ENCODE data around the gene ARL2BP. TPM values are rescaled to one million over a fixed set of nuclear protein-coding genes. Genes with fewer than 3 reads are reported as not detected.

The ARL2BP gene
- polyA plus RNA-seq, 1 donor (not counting 4 experiments of a cell fraction or from before 2014, with no cell fraction given) = 98.0 TPM

DNA sequence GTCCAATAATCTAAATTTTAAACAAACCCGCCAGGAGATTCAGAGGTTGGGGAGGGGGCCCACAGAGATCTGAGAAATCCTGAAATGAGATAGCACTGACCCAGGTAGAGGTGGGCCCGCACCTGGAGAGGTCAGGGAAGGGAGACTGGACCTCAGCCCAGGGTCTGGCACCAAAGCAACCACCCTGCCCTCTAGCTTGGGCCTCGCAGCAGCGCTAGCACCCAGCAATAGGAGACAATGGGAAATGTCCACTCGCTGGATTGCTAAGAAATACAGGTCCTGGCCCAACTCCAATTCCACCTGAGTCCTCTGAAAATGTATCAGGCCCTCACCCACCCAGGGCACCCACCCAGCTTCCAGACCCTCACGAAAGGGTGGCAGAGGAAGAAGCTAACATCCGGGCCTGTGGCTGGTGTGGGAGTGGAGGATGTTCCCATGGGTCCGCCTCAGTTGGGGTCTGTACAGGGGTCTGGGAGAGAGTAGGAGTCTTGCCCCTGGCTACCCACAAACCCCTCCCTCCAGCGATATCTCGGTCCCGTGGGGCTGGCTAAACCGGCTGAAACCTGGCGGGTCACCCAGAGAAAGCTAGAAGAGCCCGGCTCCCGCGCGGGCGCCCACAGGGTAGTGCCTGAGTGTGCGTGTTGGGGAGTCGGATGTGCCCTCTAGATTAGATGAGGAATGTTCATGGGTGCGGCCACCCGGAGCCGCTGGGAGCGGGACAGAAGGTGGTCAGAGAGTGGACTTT, 38.3 kb downstream of the ARL2BP start:
- no peak for DNase-seq (ENCODE audit: low read depth, low spot score)
- Histone ChIP-seq H3K4me1 (ENCODE audit: control insufficient read depth, extremely low read depth, insufficient read depth, low read length) (peaks cover 22% of the 10 kb centered on the region), H3K36me3 (ENCODE audit: control insufficient read depth in 2 of 2, extremely low read depth in 1 of 2, insufficient read depth in 2 of 2, low read length in 2 of 2) (no peaks in the 10 kb centered on the region), H3K9ac (ENCODE audit: control insufficient read depth, extremely low read depth, insufficient read depth, low read length) (no peak overlapping the region), H2AFZ (ENCODE audit: control insufficient read depth, low read length) (no peak overlapping the region), H3K9me3 (ENCODE audit: control insufficient read depth, low read depth, low read length) (no peaks in the 10 kb centered on the region), H3K9me1 (ENCODE audit: control insufficient read depth, extremely low read depth, insufficient read depth, low read length) (no peaks in the 10 kb centered on the region), H3K27ac (ENCODE audit: control insufficient read depth, insufficient read depth, low read length) (no peak overlapping the region), H3K27me3 (ENCODE audit: control insufficient read depth, extremely low read depth, insufficient read depth, low read length) (peaks cover 10% of the 10 kb centered on the region), H3K79me2 (ENCODE audit: control insufficient read depth, insufficient read depth, low read length) (no peaks in the 10 kb centered on the region), H4K20me1 (ENCODE audit: control insufficient read depth, extremely low read depth, insufficient read depth, low read length) (no peaks in the 10 kb centered on the region), H3K4me3 (ENCODE audit: control insufficient read depth in 2 of 3, extremely low read depth in 1 of 3, insufficient read depth in 2 of 3, low read depth in 1 of 3, low read length in 3 of 3) (peak overlapping the region; percentile 11 to 56 (median 50)), H3K4me2 (ENCODE audit: control insufficient read depth, extremely low read depth, insufficient read depth, low read depth, low read length) (peak overlapping the region; percentile 71)
- dilution Hi-C loops (cut with MboI; ENCODE audit: extremely low pct_ligation_motif_present, low sequenced_read_pairs) = no loop called here
- FAIRE-seq = no peak
- TF ChIP-seq EZH2 (IDR thresholded peaks at IDR 0.05; ENCODE audit: low read length) = no peak
- TF ChIP-seq, protein P1, sequence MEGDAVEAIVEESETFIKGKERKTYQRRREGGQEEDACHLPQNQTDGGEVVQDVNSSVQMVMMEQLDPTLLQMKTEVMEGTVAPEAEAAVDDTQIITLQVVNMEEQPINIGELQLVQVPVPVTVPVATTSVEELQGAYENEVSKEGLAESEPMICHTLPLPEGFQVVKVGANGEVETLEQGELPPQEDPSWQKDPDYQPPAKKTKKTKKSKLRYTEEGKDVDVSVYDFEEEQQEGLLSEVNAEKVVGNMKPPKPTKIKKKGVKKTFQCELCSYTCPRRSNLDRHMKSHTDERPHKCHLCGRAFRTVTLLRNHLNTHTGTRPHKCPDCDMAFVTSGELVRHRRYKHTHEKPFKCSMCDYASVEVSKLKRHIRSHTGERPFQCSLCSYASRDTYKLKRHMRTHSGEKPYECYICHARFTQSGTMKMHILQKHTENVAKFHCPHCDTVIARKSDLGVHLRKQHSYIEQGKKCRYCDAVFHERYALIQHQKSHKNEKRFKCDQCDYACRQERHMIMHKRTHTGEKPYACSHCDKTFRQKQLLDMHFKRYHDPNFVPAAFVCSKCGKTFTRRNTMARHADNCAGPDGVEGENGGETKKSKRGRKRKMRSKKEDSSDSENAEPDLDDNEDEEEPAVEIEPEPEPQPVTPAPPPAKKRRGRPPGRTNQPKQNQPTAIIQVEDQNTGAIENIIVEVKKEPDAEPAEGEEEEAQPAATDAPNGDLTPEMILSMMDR (optimal IDR thresholded peaks at IDR 0.05 in 1 of 3, IDR thresholded peaks at IDR 0.05 in 1 of 3, conservative IDR thresholded peaks at IDR 0.05 in 1 of 3; ENCODE audit: extremely low read depth in 1 of 3, insufficient read depth in 2 of 3, low read length in 3 of 3) = no peak

DNA sequence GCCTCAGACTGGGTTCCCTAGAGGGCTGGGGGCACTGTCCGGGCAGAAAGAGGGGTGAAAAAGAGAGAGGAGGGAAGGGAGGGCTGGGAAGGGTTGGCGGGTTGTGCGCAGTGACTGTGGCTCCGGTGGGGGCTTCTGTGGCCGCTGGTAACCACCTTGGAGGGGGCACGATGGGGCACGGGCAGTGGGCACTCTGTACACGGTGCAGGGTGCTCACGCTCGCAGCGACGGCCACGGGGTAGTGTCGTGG, 38.8 kb downstream of the ARL2BP start:
- H3K4me2 ChIP-seq (ENCODE audit: control insufficient read depth, extremely low read depth, insufficient read depth, low read depth, low read length) = peak overlapping the region; percentile 71
- H3K27ac ChIP-seq (ENCODE audit: control insufficient read depth, insufficient read depth, low read length) = no peak overlapping the region
- H3K4me3 ChIP-seq (ENCODE audit: control insufficient read depth in 2 of 3, extremely low read depth in 1 of 3, insufficient read depth in 2 of 3, low read depth in 1 of 3, low read length in 3 of 3) = peak overlapping the region in 2 of 3 experiments; percentile 50 to 56
- no peaks in the 10 kb centered on the region for H3K9me3 ChIP-seq (ENCODE audit: control insufficient read depth, low read depth, low read length)
- no peaks in the 10 kb centered on the region for H3K79me2 ChIP-seq (ENCODE audit: control insufficient read depth, insufficient read depth, low read length)
- H3K9ac ChIP-seq (ENCODE audit: control insufficient read depth, extremely low read depth, insufficient read depth, low read length) = peak overlapping the region; percentile 63
- TF ChIP-seq EZH2 (IDR thresholded peaks at IDR 0.05; ENCODE audit: low read length) = no peak
- TF ChIP-seq, protein P1 (optimal IDR thresholded peaks at IDR 0.05 in 1 of 3, IDR thresholded peaks at IDR 0.05 in 1 of 3, conservative IDR thresholded peaks at IDR 0.05 in 1 of 3; ENCODE audit: extremely low read depth in 1 of 3, insufficient read depth in 2 of 3, low read length in 3 of 3) = no peak
- dilution Hi-C loops (cut with MboI; ENCODE audit: extremely low pct_ligation_motif_present, low sequenced_read_pairs) = no loop called here
- DNase-seq (ENCODE audit: low read depth, low spot score) (no peak), FAIRE-seq (no peak)
- H3K27me3 ChIP-seq (ENCODE audit: control insufficient read depth, extremely low read depth, insufficient read depth, low read length) = peaks cover 10% of the 10 kb centered on the region
- H2AFZ ChIP-seq (ENCODE audit: control insufficient read depth, low read length) = peak overlapping the region; percentile 69
- peaks cover 18% of the 10 kb centered on the region for H3K4me1 ChIP-seq (ENCODE audit: control insufficient read depth, extremely low read depth, insufficient read depth, low read length)
- no peaks in the 10 kb centered on the region for H3K36me3 ChIP-seq (ENCODE audit: control insufficient read depth in 2 of 2, extremely low read depth in 1 of 2, insufficient read depth in 2 of 2, low read length in 2 of 2)
- H3K9me1 ChIP-seq (ENCODE audit: control insufficient read depth, extremely low read depth, insufficient read depth, low read length) = no peaks in the 10 kb centered on the region
- no peaks in the 10 kb centered on the region for H4K20me1 ChIP-seq (ENCODE audit: control insufficient read depth, extremely low read depth, insufficient read depth, low read length)

Measured in keratinocyte (primary cell).